Stimulated activated CD4-positive, alpha-beta T cell treated with anti-CD3 and anti-CD28 coated beads, TNF-alpha, amount 100 ng/mL, for 1 hour (primary cell): Measurements from ENCODE around the gene NPY5R.

Source experiments
- DNase-seq, 3 donors: peaks; one replicate each; pipeline ENCODE4 v3.0.0-alpha.2; 2020; ENCODE audit warnings: low read depth in 3 of 3, low spot score in 1 of 3

The NPY5R gene

GRCh38 chr4:163343604-163344146 lies at the start of gene NPY5R:
TSS of gene NPY5R (plus strand) at chr4:163343892. CDS start at chr4:163350274, 6,382 bp downstream.
- no peak for DNase-seq

GRCh38 chr4:163295138-163295537 lies 48.6 kb upstream of the NPY5R start:
- no peak for DNase-seq

GRCh38 chr4:163300445-163300844 lies 43.2 kb upstream of the NPY5R start:
- DNase-seq = no peak

GRCh38 chr4:163303069-163303468 lies 40.6 kb upstream of the NPY5R start:
- DNase-seq = no peak

GRCh38 chr4:163309466-163309865 lies 34.2 kb upstream of the NPY5R start:
- no peak for DNase-seq

- DNase-seq = no peak
Measured at GRCh38 chr4:163317110-163317509, 26.6 kb upstream of the NPY5R start.

- no peak for DNase-seq
Measured at GRCh38 chr4:163330916-163331628, 12.6 kb upstream of the NPY5R start.

- no peak for DNase-seq
Measured at GRCh38 chr4:163331629-163332376, 11.9 kb upstream of the NPY5R start.

GRCh38 chr4:163332526-163333406 lies 10.9 kb upstream of the NPY5R start, which contains the start of gene NPY1R:
TSS of gene NPY1R (minus strand) at chr4:163332596. CDS start at chr4:163326554, 6,042 bp downstream.
- DNase-seq = no peak

GRCh38 chr4:163335384-163335783 lies 8.3 kb upstream of the NPY5R start:
- no peak for DNase-seq

- no peak for DNase-seq
Measured at GRCh38 chr4:163344147-163345125, 744 bp downstream of the NPY5R start.

- no peak for DNase-seq
Measured at GRCh38 chr4:163350672-163351071, 7.0 kb downstream of the NPY5R start.

GRCh38 chr4:163353054-163353453 lies 9.4 kb downstream of the NPY5R start:
- DNase-seq = no peak

- no peak for DNase-seq
Measured at GRCh38 chr4:163356104-163356503, 12.4 kb downstream of the NPY5R start.

GRCh38 chr4:163367651-163368050 lies 24.0 kb downstream of the NPY5R start:
- DNase-seq = no peak

- no peak for DNase-seq
Measured at GRCh38 chr4:163372029-163372428, 28.3 kb downstream of the NPY5R start.

- no peak for DNase-seq
Measured at GRCh38 chr4:163378661-163379060, 35.0 kb downstream of the NPY5R start.

GRCh38 chr4:163380703-163381102 lies 37.0 kb downstream of the NPY5R start:
- no peak for DNase-seq

- DNase-seq = no peak
Measured at GRCh38 chr4:163382178-163382869, 38.6 kb downstream of the NPY5R start.
